SKM-1 (cell line): ENCODE measurements around the gene ACOT7.

Experiments
- DNase-seq: peaks from one replicate; lab custom pipeline; 2025; ENCODE audit not compliant: unreplicated experiment; lab: John Stamatoyannopoulos, UW

ACOT7 gene

GRCh38 chr1:6348511-6349191 is 44.9 kb downstream of the ACOT7 start:
- DNase-seq, result no peak

- DNase-seq, result no peak
Measured at GRCh38 chr1:6347641-6348487, 45.7 kb downstream of the ACOT7 start.

DNA sequence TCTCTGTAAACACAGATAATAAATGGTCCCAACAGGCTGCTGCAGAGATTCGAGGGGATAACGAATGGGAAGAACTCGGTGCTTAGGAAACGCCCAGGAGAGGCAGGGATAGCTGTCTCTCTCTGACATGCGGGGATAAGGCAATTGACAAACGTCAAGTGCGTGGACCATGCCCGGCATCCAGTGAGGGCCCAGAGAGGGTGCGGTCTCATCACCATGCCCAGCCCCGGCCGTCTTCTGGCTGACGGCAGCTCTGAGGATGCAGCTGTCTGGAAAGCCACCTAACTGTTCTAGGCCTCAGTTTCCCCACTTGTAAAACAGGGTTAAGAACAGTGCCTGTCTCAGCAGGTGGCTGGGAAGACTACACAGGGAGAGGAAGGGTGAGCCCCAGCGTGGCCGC is 48.1 kb downstream of the ACOT7 start:
- DNase-seq, result no peak

DNA sequence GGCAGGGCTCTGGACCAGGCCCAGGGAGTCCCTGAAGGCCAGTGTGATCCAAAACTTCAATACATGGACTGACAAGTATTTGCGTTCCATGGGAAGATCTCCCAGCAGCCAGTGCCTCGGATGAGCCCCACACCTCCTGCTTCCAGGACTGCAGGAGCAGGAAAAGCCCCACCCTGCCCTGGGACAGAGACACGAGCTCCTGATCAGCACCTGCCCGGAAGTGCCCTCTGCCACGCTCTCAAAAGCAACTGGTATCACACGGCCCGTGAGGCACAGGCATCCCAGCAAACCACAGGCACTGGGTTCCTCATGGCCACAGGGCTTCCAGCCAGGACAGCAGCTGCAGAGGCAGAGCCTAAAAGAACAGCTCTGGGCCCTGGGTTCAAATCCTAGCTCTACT is 48.6 kb downstream of the ACOT7 start:
- DNase-seq, result no peak

- no peak for DNase-seq
Measured at GRCh38 chr1:6343506-6344405, 49.8 kb downstream of the ACOT7 start.

- no peak for DNase-seq
Measured at GRCh38 chr1:6342056-6342455, 51.5 kb downstream of the ACOT7 start.

DNA sequence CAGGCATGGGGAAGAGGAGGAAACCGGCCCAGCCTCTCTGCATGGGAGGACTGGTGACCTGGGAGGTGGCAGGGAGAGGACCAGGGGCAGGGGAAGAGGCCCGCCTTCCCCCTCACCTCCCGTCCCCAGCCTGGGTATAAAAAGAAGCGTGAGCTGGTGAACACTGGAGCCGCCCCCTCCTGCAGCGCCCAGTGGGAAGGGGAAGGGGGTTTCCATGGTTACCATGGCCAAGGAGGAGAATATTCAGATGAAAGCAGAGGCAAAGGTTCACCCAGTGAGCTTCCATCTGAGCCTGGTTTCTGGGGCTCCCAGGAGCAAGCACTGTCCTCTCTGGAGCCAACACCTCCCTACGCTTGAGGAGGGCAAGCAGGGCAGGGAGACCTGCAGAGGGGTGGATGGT is 54.9 kb downstream of the ACOT7 start:
- DNase-seq, result no peak

GRCh38 chr1:6336776-6337622 is 56.6 kb downstream of the ACOT7 start:
- no peak for DNase-seq

DNA sequence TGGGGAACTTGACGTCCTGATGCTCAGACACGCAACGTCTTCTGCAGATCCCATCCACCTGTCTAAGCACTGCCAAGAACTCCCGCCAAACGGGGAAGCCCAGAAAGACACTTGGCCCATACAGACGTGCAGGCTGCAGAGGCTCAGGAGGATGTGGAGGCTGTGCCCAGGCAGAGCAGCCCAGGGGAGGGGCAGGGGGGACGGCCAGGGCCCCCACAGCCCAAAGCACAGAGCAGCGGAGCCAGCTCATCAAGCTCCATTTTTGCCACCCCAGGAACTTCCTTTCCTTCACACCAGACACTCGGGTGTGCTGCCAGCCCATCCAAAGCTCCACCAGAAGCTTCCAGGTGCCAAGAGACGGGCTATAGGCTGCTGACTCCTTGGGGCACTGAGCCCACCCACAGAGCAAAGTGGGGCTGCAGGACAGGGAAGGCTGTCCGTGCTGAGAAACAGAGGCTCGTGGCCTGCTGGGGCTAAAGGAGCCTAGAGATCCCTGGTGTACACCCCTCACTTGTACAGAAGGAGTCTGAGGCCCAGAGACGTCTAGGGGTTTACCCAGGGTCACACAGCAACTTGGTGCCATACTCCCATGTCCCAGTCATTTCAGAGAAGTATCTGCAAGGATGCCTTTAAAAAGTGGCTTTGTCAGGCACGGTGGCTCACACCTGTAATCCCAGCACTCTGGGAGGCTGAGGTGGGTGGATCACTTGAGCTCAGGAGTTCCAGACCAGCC is 59.1 kb downstream of the ACOT7 start:
- no peak for DNase-seq

DNA sequence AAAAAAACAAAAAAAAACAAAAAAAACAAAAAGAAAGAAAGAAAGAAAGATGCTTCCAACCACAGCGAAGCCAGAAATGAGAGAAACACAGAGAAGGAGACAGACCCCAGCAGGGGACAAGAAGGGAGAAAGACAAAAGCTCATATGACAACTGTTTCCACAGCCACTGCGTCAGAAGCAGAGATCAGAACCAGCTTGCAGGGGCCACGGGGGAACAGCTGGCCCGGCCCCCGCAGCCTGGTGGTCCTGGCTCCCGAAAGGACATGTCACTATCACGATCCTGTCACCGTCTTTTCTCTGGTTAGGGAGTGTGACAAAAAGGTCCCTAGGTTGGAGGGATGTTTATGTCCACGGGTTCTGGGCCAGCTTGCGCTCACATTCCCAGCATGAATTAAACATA is 60.7 kb downstream of the ACOT7 start:
- DNase-seq, result no peak

DNA sequence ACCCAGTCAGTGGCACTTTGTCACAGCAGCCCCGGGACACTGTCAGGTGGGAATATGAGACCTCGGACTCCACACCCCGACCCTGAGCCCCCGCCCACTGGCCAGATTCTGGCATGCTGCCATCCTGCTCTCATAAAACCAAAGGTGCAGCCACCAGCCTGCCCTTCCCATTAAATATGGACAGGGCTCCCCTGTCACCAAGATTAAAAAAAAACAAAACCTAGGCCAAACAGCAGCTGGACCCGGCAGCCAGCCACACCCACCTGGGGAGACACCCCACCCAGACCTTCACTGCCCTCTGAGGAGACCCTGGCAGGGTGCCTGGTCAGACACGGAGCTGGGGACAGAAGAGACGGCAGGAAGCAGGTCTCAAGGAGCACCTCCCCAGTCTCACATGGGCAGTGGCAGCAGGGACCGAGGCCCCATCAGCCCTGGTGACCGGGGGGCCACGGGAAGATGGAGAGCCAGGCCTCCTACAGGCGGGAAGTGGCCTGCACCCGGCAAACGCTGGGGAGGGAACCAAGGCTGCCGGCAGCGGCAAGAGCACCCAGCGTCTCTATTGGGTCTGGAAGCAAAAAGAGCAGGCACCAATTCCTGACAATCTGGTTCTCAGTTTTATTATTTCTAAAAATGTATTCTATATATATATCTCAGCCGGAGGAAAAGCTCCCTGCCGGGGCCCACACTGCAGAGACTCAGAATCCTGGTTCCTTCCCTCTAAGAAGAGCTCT is 61.9 kb downstream of the ACOT7 start:
- DNase-seq, result no peak

DNA sequence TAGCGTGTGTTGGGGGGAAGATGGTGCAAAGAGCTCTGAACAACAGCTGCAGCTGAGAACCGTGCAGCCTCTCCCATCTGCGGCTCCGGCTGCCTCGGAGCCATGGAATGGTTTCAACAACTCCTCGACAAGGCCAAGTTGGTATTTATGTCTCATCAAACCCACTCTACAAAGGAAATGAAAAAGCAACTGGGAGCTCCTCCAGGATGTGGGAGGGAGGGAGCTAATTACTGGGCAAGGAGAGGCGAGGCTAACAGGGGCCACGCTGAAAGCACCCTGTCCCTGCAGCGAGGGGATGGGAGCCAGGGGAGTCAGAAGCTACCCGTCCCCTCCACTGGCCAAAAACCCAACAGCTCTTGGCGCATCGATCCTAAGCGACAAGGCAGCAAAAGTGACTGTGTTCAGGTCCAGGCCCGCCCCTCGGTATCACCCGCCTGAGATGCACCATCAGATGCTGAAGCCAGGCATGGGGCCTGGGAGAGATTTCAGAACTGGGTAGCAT is 63.1 kb downstream of the ACOT7 start:
- no peak for DNase-seq

GRCh38 chr1:6329851-6330250 is 63.7 kb downstream of the ACOT7 start:
- DNase-seq, result no peak

DNA sequence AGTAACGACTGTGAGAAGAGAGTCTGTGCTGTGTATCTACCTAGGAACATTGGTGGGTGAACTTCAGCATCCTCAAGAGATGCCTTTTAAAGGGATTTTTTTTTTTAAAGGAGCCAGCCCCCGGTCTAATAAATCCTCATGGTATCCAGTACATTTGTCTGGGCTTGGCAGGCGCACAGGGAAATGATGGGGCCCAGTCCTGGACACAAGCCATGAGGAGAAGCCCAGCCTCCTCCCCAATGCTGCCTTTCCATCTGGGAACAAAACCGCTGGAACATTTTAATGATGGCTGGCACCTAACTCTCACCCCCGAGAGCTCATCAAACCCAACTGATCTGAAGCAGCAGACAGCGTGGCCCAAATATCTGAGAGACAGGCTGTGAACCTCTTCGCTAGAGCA is 64.2 kb downstream of the ACOT7 start:
- no peak for DNase-seq

GRCh38 chr1:6328696-6329095 is 64.9 kb downstream of the ACOT7 start:
- DNase-seq, result no peak

DNA sequence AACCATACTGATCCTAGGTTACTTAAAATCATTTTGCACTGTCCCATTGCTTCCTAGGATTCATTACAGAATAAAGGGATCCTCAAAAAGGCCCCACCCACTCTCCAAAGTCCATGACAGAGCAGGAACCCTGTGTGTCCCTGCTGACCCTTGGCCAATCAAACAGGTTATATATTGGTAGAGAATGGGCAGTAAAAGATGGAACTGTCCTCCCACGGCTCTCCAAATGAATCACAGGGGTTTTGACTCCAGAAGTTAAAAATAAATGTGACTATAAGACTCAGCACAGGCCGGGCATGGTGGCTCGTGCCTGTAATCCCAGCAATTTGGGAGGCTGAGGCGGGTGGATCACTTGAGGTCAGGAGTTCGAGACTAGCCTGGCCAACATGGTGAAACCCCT is 65.5 kb downstream of the ACOT7 start:
- no peak for DNase-seq

DNA sequence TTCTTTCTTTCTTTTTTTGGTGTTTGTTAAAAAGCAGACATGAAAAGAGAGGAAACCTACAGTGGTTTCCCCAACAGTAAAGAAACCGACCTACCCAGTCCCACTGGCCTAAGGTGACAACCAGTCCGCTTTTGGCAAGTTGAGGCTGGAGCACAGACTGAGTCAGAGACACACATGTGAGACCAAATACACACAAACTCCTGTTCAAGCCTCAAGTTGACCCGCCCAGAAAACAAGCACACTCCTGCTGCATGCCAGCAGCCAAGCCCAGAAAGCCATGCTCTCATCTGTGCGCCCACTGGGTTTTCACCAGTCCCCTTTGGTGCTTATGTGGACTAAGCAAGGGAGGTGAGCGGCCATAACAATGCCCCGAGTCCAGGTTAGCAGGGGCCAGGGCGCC is 68.1 kb downstream of the ACOT7 start:
- DNase-seq, result no peak

DNA sequence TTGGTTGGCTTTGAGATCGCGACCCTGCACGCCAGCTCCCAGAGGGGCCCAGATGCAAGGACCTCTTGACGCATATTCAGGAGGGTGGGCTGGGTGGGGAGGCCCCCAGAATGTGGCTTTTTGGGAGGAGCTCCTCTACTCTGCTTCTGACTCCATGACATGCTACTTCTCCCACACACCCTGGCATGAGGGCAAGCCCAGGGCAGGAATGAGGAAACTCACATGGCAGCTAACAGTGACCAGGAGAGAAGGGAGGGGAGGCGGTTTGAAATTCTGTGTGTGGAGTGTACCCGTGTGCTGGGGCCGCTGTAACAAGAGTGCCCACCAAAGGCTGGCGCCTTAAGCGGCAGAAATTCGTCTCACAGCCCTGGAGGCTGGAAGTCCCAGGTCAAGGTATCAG is 71.4 kb downstream of the ACOT7 start:
- no peak for DNase-seq

DNA sequence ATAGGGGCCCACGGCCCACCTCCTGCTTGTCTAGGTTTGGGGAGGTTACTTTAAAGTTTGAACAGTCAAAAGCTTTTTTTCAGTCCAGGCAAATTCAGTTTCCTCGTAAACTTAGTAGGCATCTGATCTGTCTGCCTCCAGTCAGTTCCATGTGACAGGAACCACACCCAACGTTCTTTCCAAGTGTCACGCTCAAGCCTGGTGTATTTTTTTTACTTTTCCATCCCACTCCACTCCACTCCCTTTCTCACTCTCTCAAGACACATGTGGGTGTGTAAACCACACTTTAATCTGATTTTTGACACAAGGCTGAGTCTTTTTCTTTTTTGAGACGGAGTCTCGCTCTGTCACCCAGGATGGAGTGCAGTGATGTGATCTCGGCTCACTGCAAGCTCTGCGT is 72.4 kb downstream of the ACOT7 start:
- DNase-seq, result no peak
